ENCODE measurements around the gene HOXA4. TPM values are rescaled to one million over a fixed set of nuclear protein-coding genes. Genes with fewer than 3 reads are reported as not detected.

The HOXA4 gene
- total RNA-seq, 1 donor from 2014 or later: 1.1 TPM

DNA sequence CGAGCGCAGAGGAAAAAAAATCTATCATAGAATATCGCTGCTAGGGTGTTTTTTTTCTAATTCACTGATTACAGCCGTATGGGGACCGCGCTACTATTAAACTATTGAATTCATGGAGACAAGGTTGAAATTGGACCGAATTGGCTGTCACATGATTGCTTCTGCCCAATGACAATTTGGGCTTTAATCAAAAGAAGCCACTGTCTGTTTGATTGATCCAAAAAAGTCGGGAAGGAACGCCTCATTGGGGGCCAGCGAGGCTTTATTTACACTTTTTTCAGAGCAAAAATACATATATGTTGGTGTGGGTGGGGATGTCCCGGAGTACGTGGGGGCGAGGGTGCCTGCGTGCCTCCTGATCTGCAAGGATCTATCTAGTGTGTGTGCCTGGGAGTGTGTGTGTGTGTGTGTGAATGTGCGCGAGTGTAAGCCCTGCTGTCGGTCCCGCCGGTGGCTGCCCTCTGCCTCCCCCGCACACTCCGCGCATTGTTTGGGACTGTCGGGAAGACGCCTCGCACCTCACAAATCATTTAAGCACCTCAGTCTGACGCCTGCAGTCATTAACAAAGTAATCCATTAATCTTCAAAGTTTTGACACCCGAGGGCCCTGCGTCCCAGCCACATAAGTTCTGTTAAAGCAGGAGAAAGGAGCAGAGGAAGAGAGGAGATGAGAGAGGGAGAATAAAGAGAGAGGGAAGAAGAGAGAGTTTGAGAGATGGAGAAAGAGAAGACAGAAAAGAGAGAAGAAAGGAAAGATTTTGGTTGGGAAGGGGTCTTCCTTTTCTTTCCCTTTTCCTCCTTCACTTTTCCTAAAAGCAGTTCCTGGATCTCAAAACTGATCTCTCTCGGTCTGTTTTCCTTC, 27.7 kb downstream of the HOXA4 start, which contains the start of gene HOXA2:
Gene HOXA2 (minus strand): TSS at position 103 of the 862 bp plus-strand sequence. CDS start 183 bp downstream, outside the sequence.
- intact Hi-C loops (cut with DNase I): loop anchor here (10.0 kb wide), 1 partner anchor 898 kb away; the partner anchor contains the start of genes CBX3 and HNRNPA2B1
- no peak for DNase-seq (ENCODE audit: low spot score)

DNA sequence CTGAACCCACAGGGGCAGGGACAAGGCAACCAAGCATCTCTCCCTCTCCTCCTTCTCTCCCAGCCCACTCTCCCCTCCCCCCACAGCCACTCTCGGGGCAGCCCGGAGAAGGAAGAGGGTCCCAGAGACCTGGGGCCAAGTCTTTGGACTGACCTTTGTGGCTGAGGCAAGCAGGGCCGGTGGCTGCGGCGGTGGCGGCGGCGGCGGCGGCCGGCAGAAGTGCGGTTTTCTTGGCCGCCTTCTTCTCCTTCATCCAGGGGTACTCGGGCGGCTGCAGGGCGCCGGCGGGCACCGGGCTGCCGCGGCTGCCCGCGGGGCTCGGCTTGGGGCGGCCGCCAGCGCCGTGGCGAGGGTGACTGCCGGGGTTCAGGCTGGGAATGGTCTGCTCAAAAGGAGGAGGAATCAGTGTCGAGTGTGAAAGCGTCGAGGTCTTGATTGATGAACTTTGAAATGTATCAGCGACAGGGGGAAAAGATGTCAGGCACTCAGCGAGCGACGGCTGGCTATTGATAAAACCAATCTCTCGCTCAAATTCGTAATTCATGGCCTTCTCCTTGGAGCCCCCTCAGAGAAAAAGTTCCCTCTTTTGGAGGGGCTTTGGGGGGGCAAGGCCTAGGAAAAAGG, 28.5 kb downstream of the HOXA4 start:
- DNase-seq (ENCODE audit: low spot score): no peak
- intact Hi-C loops (cut with DNase I): loop anchor here (10.0 kb wide), 1 partner anchor 897 kb away; the partner anchor contains the start of genes CBX3 and HNRNPA2B1

DNA sequence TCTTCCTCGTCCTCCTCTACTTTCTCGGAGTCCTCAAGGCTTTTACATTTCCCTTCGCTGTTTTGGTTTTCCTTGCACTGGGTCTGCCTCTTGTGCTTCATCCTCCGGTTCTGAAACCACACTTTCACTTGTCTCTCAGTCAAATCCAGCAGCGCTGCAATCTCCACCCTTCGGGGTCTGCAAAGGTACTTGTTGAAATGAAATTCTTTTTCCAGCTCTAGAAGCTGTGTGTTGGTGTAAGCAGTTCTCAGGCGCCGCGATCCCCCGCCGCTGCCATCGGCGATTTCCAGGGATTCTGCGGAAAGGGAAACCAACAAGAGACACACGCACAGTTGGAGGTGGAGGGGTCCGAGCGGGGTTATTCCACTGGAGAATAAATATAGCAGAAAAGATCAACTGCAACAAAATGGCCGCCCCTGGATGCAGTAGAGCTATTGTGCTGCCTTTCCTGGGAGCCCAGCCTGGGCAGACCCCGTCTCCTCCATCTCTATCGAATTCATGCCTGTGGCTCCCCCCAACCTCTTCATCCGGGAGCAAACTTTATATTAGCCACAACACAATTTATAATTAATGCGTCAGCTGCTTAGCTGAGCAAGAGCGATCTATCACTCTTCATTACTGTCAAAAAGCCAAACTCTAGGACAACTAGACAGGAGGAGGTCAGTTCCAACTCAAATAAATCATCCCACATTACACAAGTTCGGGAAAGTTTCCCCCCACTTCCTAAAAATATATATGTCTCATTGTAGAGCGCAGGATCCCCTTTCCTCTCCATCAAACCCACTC, 29.2 kb downstream of the HOXA4 start:
- intact Hi-C loops (cut with DNase I): loop anchor here (10.0 kb wide), 1 partner anchor 897 kb away; the partner anchor contains the start of genes CBX3 and HNRNPA2B1
- DNase-seq (ENCODE audit: low spot score): no peak

DNA sequence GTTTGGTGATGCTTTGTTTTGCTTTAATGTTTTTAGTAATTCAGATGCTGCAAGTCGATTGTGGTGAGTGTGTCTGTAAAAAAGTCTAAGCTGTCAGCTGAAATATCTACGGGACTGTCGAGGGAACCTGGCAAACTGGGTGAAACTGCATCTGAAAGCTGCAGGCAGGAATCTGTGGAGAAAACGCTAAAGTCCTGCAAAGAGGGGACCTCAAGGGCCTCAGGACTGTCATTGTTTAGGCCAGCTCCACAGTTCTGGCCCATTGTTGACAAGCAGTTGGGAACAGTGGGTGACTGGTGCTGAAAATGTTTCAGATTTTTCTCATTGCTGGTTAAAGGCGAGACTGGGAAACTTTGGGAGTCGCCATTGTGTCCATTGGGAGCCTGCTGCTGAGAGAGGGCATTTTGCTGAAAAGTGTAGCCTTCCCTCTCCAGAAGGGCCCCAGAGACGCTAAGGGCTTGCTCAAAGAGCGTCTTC, 29.8 kb downstream of the HOXA4 start:
- intact Hi-C loops (cut with DNase I): loop anchor here (10.0 kb wide), 1 partner anchor 896 kb away; the partner anchor contains the start of genes CBX3 and HNRNPA2B1
- DNase-seq (ENCODE audit: low spot score): no peak

DNA sequence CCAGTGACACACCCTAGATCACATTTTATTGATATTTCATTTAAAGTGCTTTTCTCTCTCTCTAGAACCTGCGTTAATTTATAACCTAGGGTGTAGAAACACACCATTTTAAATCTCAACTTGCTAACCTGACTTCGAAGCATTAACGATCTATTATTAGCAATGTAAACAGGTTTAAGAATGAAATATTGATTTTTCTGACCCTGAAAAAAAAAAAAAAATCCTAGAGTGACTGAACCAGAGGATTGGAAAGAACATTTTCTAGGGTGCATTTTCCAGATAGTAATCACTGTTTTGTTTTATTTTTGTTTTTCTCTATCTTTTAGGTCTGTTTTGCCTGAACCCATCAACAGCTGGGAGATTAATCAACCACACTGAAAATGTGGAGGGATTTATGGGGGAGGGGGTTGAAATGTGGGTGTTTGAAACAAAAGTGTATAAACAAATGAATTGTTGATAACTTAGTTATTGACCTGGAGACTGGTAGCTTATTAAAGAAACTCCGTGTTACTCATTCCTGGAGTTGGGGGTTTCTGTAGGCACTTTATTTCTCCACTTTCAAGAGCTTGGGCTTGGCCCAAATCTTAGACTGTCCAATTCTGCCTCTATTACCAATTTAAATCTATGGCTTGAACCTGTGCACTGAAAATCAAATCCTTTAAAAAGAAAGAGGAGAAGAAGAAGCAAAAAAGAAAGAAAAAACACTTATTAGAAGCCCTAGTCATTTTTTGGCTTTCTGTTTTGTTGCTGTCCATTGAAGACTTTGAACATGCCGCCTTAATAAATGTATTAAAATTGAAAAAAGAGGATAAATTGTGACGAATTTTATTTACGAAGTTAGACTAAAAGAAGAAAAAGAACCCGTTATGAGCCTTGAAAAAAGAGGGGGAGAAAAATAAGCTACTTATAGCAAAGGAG, 30.8 kb downstream of the HOXA4 start:
- intact Hi-C loops (cut with DNase I): loop anchor here (10.0 kb wide), 1 partner anchor 895 kb away; the partner anchor contains the start of genes CBX3 and HNRNPA2B1
- DNase-seq (ENCODE audit: low spot score): no peak

DNA sequence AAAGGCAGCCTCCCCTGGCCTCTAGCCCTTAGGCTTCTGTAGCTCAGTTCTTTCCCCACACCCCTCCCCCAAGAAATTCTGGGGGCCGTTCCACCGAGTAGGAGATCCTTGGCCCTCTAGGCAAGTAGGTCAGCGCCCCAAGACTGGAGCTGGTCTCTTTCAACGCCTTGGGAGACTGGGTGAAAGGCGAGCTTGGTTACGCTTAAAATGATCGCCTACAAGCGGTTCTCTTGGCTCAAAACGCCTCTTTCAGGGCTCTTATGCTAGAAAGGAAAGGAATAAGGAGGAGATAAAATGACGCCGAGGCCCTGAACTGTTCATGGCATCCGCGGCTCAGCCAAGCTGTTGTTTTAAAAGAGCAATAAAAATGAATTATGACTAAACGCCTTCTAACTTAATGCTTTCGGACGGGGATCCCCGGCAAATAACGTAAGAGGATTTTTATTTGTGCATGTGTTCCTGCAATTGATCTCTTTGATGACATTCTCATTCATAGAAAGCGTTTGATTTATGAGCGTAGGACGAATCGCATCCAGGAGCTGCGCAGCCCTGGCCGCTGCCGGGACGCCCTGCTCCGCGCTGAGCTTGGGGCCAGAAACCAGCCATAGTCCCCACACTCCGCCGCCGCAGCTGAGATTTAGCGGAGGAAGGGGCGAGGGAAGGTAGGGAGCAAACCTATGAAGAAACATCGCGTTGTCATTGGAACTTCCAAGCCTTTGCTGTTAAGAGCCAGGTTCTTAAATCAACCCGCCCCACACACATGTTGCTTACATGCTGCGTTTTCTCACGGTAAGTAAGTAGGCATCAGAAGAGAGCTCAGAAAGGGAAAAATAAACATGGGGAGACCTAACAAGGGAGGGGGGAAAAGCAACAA, 31.7 kb downstream of the HOXA4 start:
- no peak for DNase-seq (ENCODE audit: low spot score)
- intact Hi-C loops (cut with DNase I): no loop called here

- intact Hi-C loops (cut with DNase I): no loop called here
- DNase-seq (ENCODE audit: low spot score): no peak
These were observed 32.6 kb downstream of the HOXA4 start for GRCh38 chr7:27097686-27098577.

- DNase-seq (ENCODE audit: low spot score): no peak
- intact Hi-C loops (cut with DNase I): no loop called here
These were observed 33.6 kb downstream of the HOXA4 start for GRCh38 chr7:27096768-27097514.

DNA sequence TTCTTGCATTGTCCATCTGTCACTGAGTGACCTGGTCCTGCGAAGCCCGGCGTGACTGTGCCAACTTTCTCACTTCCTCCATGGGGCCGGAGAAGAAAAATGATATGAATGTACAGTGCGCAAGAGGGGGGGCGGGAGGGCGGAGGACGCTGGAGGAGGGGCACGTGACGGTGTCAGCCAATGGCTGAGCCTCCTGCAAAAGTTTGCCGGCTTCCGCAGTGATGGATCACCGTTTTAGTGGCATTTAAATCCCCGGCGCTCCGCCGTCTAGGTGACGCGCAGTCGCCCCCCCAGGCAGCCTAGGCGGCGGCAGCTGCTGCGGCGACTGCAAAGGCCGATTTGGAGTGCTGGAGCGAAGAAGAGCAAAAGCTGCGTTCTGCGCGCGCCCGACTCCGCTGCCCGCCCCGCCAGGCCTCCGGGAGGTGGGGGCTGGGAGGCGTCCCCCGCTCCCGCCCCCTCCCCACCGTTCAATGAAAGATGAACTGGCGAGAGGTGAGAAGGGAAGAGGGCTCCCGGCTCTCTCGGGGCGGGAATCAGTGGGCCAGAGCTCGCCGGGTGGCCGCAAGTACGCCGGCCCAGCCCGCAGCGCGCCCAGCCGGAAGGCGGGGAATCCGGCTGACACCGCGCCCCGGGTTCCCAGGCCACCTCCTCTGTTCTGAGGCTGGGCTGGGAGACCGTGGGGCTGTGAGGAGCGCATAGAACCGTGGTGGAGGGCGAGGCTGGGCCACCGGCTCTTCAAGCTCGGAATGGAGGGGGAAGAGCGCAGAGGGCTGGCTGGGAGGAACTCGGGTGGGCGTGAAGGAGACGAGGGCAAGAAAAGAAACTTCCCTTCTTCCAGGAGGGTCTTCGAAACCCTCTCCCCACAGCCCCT, 34.4 kb downstream of the HOXA4 start, which contains the start of gene HOXA1:
Gene HOXA1 (minus strand): TSS at position 104 of the 871 bp plus-strand sequence. CDS start 88 bp downstream, at position 16.
- intact Hi-C loops (cut with DNase I): no loop called here
- DNase-seq (ENCODE audit: low spot score): peak; percentile 89

DNA sequence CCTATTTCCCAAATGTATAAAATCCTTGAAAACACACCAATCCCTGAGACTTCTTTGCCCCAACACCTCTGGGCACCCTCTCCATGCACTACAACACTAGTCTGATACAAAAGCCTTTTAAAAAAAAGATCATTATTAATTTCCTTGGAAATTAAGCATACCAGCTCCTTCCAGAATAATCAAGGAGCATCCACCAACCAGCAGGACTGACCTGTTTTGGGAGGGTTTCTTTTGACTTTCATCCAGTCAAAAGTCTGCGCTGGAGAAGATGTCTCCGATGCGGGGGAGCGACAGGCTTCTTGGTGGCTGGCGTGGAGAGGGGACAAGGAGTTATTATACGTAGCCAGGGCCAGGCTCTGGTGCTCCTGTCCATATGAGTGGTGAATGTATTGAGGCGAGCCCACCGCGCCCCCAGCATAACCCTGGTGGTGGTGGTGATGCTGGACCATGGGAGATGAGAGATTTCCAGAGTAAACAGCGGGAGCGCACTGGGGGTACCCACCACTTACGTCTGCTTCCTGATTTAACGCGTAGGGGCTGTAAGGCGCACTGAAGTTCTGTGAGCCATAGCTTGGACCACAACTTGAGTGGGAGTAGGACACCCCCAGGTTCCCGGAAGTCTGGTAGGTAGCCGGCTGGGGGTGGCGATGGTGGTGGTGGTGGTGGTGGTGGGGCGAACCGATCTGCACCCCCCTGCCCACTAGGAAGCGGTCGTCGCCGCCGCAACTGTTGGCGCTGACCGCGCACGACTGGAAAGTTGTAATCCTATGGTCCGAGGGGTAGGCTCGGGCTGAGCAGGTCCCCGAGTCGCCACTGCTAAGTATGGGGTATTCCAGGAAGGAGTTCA, 35.3 kb downstream of the HOXA4 start:
- intact Hi-C loops (cut with DNase I): no loop called here
- no peak for DNase-seq (ENCODE audit: low spot score)

DNA sequence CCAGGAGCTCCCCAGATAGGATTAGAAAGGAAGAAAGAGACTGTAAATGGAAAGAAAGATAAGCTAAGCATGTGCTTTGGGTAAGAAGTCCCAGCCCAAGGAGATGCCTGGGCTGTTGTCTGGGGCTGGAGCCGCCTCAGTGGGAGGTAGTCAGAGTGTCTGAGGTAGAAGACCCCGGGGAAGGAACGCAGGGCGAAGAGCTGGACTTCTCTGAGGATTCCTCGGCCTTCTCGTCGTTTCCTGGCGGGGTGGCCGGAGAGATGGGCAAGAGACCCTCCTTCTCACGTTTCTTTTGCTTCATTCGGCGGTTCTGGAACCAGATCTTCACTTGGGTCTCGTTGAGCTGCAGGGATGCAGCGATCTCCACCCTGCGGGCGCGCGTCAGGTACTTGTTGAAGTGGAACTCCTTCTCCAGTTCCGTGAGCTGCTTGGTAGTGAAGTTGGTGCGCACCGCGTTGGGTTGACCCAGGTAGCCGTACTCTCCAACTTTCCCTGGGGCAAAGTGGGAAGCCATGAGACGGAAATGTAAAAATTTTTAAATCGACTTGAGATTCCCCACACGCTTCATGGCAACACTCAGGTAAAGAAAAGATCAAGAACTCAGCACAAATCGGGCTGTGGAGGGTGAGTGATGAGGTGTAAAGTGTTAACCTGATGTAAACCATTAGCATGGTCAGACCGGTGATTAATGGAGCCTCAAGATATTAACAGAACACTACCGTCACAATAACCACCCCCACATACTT, 36.1 kb downstream of the HOXA4 start:
- no peak for DNase-seq (ENCODE audit: low spot score)
- intact Hi-C loops (cut with DNase I): no loop called here

GRCh38 chr7:27093184-27093895, 37.2 kb downstream of the HOXA4 start:
- intact Hi-C loops (cut with DNase I): no loop called here
- no peak for DNase-seq (ENCODE audit: low spot score)

DNA sequence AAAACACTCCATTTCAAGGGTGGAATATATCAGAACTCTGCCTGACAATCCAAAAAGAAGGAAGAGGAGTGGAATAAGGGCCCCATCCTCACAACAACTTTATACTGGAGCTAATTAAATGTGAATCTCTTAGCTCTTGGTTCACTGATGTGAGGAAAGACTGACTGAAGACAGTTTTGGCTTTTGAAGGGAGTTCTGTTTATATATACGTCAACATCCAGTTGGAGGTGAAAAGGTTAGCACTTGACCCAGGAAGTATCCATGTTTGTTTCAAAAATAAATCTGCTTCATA, 37.8 kb downstream of the HOXA4 start:
- DNase-seq (ENCODE audit: low spot score): no peak
- intact Hi-C loops (cut with DNase I): no loop called here
